Astrocyte of the cerebellum (primary cell): ENCODE data around the gene ADGRL4.
"Not testable (repeated sequence)": the region's sequence is repeated elsewhere in the genome, so short reads cannot be mapped to it uniquely, and the experiment has no call there.

Source experiments
- DNase-seq: peaks from one replicate; pipeline ENCODE4 v3.0.0-alpha.2; 2011; ENCODE audit warnings: low read depth
- H3K4me3 ChIP-seq: 2 replicates; pipeline ENCODE4 v1.5.1; 2011; ENCODE audit warnings: mild to moderate bottlenecking, low read depth, low read length, moderate library complexity
- CTCF ChIP-seq: IDR thresholded peaks from 2 replicates; pipeline ENCODE4 v1.5.1; 2012; ENCODE audit warnings: low read length, low read depth, moderate library complexity, mild to moderate bottlenecking; ENCODE audit errors: missing control alignments
- in situ Hi-C: cut with HindIII; loops from 2 replicates; pipeline ENCODE4 v1.10.0; 2017; ENCODE audit warnings: low sequenced_read_pairs

Gene ADGRL4

GRCh38 chr1:79004916-79005315 is 1.6 kb downstream of the ADGRL4 start:
- in situ Hi-C loops: no loop called here
- DNase-seq: no peak
- peak overlapping the region; percentile 0 for H3K4me3 ChIP-seq
- no peak for TF ChIP-seq CTCF

DNA sequence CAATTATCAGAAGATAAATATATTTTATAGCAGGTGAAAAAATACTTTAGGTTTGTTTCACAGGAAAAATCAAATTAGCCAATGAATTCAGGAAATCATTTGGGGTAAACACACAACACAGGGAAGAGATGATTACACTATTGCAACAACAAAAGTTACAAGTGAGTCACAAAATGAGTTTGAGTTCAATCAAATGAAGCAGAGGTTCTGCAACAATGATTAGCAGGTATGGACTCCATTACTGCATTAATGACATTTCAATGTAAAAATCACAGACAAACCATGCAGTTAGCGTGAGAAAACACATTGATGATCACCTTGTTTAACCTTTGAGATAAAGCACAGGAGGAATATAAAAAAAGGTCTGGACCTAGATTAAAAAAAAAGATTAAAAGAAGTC is 9.7 kb downstream of the ADGRL4 start:
- TF ChIP-seq CTCF: no peak
- no peak overlapping the region for H3K4me3 ChIP-seq
- in situ Hi-C loops: no loop called here
- no peak for DNase-seq

- no peak for TF ChIP-seq CTCF
- no peak for DNase-seq
- in situ Hi-C loops: no loop called here
- no peak overlapping the region for H3K4me3 ChIP-seq
Measured at GRCh38 chr1:78987042-78987441, 19.5 kb downstream of the ADGRL4 start.

DNA sequence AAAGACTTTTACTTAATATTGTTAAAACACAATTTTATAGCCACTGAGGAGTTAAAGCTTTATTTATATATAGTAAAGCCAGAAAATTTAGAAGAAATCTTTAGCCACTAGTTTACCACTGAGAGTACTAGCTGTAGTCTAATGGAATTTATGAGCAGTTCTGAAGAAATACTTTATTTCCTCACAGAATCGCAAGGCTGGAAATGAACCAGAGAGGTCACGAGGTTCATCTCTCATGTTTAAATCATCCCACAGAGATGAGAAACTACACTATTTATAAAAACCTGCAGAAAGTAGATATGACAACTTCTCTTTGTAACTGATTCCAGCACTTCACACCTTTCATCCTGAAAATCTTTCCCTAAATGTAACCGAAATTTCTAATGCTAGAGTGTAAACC is 26.0 kb downstream of the ADGRL4 start:
- no peak for DNase-seq
- TF ChIP-seq CTCF: no peak
- no peak overlapping the region for H3K4me3 ChIP-seq
- in situ Hi-C loops: no loop called here

GRCh38 chr1:78972723-78973122 is 33.8 kb downstream of the ADGRL4 start:
- no peak overlapping the region for H3K4me3 ChIP-seq
- no peak for DNase-seq
- TF ChIP-seq CTCF: no peak
- in situ Hi-C loops: no loop called here

DNA sequence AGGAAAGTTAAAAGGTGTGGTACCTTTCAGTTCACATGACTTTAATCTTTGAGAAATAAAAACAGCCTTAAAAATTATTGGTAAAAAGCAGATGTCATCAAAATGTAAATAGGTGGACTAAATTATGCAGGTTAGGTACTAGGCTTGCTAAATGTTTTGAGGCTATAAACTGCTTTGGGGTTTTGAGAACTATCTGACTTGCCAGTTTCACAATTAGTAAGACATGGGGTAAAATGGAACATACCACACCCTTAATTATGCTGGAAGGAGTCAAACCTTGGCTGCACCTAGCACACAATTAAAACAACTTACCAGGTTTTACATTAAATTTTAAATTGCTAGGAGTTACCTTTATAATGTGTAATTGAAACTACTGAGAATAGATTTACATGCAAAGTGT is 39.4 kb downstream of the ADGRL4 start:
- DNase-seq, in situ Hi-C loops, H3K4me3 ChIP-seq: not testable (repeated sequence)

DNA sequence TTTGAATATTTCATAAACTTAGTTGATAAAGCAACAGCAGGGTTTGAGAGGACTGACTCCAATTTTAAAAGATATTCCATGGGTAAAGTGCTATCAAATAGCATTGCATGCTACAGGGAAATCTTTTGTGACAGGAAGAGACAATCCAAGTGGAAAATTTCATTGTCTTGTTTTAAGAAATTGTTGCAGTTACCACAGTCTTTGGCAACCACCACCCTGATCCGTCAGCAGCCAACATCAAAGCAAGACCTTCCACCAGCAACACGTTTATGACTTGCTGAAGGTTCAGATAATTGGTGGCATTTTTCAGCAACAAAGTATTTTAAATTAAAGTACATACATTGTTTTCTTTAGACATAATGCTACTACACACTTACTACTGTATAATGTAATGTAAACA is 47.8 kb downstream of the ADGRL4 start:
- H3K4me3 ChIP-seq: no peak overlapping the region
- in situ Hi-C loops: no loop called here
- no peak for TF ChIP-seq CTCF
- no peak for DNase-seq
